ENCODE measurements around the gene SSBP2.
"Not testable (repeated sequence)": the region's sequence is repeated elsewhere in the genome, so short reads cannot be mapped to it uniquely, and the experiment has no call there.

SSBP2 gene

GRCh38 chr5:81717860-81718259 lies 33.0 kb downstream of the SSBP2 start:
- DNase-seq (ENCODE audit: low read depth, low spot score) = no peak
- TF ChIP-seq, protein P1, sequence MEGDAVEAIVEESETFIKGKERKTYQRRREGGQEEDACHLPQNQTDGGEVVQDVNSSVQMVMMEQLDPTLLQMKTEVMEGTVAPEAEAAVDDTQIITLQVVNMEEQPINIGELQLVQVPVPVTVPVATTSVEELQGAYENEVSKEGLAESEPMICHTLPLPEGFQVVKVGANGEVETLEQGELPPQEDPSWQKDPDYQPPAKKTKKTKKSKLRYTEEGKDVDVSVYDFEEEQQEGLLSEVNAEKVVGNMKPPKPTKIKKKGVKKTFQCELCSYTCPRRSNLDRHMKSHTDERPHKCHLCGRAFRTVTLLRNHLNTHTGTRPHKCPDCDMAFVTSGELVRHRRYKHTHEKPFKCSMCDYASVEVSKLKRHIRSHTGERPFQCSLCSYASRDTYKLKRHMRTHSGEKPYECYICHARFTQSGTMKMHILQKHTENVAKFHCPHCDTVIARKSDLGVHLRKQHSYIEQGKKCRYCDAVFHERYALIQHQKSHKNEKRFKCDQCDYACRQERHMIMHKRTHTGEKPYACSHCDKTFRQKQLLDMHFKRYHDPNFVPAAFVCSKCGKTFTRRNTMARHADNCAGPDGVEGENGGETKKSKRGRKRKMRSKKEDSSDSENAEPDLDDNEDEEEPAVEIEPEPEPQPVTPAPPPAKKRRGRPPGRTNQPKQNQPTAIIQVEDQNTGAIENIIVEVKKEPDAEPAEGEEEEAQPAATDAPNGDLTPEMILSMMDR (IDR thresholded peaks at IDR 0.05; ENCODE audit: insufficient read depth, low read length, missing control alignments) = no peak
- no peak overlapping the region for H3K4me3 ChIP-seq (ENCODE audit: low read depth, low read length)
- CTCF ChIA-PET = interaction anchor here (1.0 kb wide), 1 partner anchor 20 kb away, joined by 3 read pairs; no protein-coding TSS in a partner anchor
- POLR2A ChIA-PET = no interaction called here

GRCh38 chr5:81717226-81717625 lies 33.7 kb downstream of the SSBP2 start:
- CTCF ChIA-PET = no interaction called here
- no peak for DNase-seq (ENCODE audit: low read depth, low spot score)
- TF ChIP-seq, protein P1 (IDR thresholded peaks at IDR 0.05; ENCODE audit: insufficient read depth, low read length, missing control alignments) = no peak
- no peak overlapping the region for H3K4me3 ChIP-seq (ENCODE audit: low read depth, low read length)
- POLR2A ChIA-PET = no interaction called here

DNA sequence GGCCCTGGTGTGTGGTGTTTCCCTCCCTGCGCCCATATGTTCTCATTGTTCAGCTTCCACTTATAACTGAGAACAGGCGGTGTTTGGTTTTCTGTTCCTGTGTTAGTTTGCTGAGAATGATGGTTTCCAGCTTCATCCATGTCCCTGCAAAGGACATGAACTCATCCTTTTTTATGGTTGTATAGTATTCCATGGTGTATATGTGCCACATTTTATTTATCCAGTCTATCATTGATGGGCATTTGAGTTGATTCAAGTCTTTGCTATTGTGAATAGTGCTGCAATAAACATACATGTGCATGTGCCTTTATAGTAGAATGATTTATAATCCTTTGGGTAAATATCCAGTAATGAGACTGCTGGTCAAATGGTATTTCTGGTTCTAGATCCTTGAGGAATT lies 36.8 kb downstream of the SSBP2 start:
- DNase-seq (ENCODE audit: low read depth, low spot score); H3K4me3 ChIP-seq (ENCODE audit: low read depth, low read length); CTCF ChIA-PET; POLR2A ChIA-PET: not testable (repeated sequence)

DNA sequence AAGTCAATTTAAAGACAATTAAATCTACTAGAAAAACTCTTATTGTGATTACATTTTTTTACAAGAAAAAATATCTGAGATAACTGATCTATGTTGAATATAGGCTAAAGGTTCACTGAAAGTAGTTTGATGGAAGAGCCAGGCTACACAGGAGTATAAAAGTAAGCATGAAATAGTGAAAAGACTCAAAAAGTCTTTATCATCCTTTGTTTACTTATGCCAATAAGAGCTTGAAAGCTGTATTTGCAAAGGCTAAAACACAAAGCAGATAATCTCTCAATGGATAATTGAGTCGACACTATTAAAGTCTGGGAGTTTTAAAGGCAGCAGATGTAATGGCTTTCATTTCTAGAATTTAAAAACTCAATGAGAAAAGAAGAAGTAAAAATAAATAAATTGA lies 42.0 kb downstream of the SSBP2 start:
- DNase-seq (ENCODE audit: low read depth, low spot score) = no peak
- ChIA-PET CTCF (no interaction called here), POLR2A (no interaction called here)
- no peak overlapping the region for H3K4me3 ChIP-seq (ENCODE audit: low read depth, low read length)
- TF ChIP-seq, protein P1 (IDR thresholded peaks at IDR 0.05; ENCODE audit: insufficient read depth, low read length, missing control alignments) = no peak

- H3K4me3 ChIP-seq (ENCODE audit: low read depth, low read length) = no peak overlapping the region
- ChIA-PET CTCF (no interaction called here), POLR2A (no interaction called here)
- no peak for DNase-seq (ENCODE audit: low read depth, low spot score)
- TF ChIP-seq, protein P1 (IDR thresholded peaks at IDR 0.05; ENCODE audit: insufficient read depth, low read length, missing control alignments) = no peak
Observed at GRCh38 chr5:81703840-81704239, 47.1 kb downstream of the SSBP2 start.

DNA sequence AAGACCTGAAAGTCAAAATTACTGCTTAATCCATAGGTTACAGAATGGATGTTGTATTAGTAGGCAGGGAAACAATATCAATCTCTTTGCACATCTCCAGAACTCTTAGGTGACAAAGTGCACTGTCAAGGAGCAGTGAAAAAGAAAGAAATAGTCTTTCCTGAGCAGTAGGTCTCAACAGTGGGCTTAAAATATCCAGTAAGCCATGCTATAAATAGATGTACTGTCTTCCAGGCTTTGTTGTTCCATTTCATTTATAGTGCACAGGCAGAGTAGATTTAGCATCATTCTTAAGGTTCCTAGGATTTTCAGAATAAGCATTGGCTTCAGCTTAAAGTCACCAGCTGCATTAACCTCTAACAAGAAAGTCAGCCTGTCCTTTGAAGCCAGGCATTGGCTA lies 50.7 kb downstream of the SSBP2 start:
- TF ChIP-seq, protein P1 (IDR thresholded peaks at IDR 0.05; ENCODE audit: insufficient read depth, low read length, missing control alignments) = no peak
- CTCF ChIA-PET = no interaction called here
- POLR2A ChIA-PET = interaction anchor here (0.7 kb wide), 1 partner anchor 249 kb away, joined by 3 read pairs; no protein-coding TSS in a partner anchor
- no peak for DNase-seq (ENCODE audit: low read depth, low spot score)
- no peak overlapping the region for H3K4me3 ChIP-seq (ENCODE audit: low read depth, low read length)

DNA sequence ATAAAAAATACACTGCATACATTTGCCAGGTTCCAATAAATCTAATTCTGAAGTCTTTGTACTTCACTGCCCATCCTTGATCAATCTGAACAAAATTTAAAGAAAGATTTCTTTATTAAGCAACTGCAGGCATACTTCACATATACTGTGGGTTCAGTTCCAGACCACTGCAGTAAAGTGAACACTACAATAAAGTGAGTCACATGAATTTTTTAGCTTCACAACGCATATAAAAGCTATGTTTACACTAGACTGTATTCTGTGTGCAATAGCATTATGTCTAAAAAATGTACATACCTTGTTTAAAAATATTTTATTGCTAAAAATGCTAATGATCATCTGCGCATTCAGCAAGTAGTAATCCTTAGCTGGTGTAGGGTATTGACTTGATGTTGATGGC lies 52.1 kb downstream of the SSBP2 start:
- ChIA-PET CTCF (no interaction called here), POLR2A (interaction anchor here (0.7 kb wide), 1 partner anchor 476 kb away, joined by 3 read pairs; no protein-coding TSS in a partner anchor)
- no peak for DNase-seq (ENCODE audit: low read depth, low spot score)
- H3K4me3 ChIP-seq (ENCODE audit: low read depth, low read length) = no peak overlapping the region
- TF ChIP-seq, protein P1 (IDR thresholded peaks at IDR 0.05; ENCODE audit: insufficient read depth, low read length, missing control alignments) = no peak
